Measurements from ENCODE around the gene APLP2. TPM values are rescaled to one million over a fixed set of nuclear protein-coding genes. Genes with fewer than 3 reads are reported as not detected.
"Not testable (repeated sequence)": the region's sequence is repeated elsewhere in the genome, so short reads cannot be mapped to it uniquely, and the experiment has no call there.

APLP2 gene
- polyA plus RNA-seq, 1 donor from 2014 or later: 226 TPM

DNA sequence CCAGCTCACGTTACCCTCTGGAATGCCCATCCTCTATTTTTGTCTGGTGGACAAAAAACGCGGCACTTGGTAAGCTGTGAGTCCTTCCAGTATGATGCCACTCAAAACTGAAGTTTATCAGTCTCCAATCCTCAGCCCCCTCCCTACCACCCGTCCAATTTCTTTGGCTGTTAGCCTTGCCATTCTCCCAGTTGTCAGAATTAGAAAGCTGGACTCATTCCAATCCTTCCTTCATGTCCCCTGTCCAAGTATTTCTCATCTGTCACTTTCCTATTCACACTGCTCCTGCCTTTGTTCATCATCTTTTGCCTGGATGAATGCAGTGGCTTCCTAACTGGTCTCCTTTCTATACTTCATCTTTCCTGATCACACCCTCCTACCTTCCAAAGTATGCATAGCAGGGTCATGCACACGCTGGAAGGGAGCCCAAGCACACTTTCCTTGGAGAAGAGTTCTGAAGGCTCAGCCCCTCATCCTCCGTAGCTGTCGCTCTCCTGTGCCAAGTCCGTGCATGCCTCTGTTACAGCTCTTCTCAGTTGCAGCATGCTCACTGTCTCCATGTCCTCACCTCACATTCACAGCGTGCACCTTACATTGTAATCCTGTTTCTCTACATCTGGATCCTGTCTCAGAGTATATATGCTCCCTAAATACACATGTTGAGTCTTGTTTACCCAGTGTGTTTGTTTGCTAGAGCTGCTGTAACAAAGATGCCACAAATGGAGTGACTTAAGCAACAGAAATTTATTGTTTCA, 19.4 kb downstream of the APLP2 start:
- TF ChIP-seq, protein P1, sequence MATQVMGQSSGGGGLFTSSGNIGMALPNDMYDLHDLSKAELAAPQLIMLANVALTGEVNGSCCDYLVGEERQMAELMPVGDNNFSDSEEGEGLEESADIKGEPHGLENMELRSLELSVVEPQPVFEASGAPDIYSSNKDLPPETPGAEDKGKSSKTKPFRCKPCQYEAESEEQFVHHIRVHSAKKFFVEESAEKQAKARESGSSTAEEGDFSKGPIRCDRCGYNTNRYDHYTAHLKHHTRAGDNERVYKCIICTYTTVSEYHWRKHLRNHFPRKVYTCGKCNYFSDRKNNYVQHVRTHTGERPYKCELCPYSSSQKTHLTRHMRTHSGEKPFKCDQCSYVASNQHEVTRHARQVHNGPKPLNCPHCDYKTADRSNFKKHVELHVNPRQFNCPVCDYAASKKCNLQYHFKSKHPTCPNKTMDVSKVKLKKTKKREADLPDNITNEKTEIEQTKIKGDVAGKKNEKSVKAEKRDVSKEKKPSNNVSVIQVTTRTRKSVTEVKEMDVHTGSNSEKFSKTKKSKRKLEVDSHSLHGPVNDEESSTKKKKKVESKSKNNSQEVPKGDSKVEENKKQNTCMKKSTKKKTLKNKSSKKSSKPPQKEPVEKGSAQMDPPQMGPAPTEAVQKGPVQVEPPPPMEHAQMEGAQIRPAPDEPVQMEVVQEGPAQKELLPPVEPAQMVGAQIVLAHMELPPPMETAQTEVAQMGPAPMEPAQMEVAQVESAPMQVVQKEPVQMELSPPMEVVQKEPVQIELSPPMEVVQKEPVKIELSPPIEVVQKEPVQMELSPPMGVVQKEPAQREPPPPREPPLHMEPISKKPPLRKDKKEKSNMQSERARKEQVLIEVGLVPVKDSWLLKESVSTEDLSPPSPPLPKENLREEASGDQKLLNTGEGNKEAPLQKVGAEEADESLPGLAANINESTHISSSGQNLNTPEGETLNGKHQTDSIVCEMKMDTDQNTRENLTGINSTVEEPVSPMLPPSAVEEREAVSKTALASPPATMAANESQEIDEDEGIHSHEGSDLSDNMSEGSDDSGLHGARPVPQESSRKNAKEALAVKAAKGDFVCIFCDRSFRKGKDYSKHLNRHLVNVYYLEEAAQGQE (IDR thresholded peaks at IDR 0.05; ENCODE audit: borderline replicate concordance): no peak
- TF ChIP-seq EP300 (conservative IDR thresholded peaks at IDR 0.05; ENCODE audit: poor library complexity, severe bottlenecking) (no peak), SMC3 (conservative IDR thresholded peaks at IDR 0.05; ENCODE audit: poor library complexity) (no peak), RAD21 (conservative IDR thresholded peaks at IDR 0.05) (no peak), TAF1 (IDR thresholded peaks at IDR 0.05; ENCODE audit: low read depth) (no peak), EZH2 (IDR thresholded peaks at IDR 0.05; ENCODE audit: borderline replicate concordance, insufficient read depth, low read length, poor library complexity, severe bottlenecking) (no peak), MXI1 (conservative IDR thresholded peaks at IDR 0.05; ENCODE audit: poor library complexity, severe bottlenecking) (no peak), POLR2AphosphoS5 (IDR thresholded peaks at IDR 0.05) (no peak)
- TF ChIP-seq, protein P2, sequence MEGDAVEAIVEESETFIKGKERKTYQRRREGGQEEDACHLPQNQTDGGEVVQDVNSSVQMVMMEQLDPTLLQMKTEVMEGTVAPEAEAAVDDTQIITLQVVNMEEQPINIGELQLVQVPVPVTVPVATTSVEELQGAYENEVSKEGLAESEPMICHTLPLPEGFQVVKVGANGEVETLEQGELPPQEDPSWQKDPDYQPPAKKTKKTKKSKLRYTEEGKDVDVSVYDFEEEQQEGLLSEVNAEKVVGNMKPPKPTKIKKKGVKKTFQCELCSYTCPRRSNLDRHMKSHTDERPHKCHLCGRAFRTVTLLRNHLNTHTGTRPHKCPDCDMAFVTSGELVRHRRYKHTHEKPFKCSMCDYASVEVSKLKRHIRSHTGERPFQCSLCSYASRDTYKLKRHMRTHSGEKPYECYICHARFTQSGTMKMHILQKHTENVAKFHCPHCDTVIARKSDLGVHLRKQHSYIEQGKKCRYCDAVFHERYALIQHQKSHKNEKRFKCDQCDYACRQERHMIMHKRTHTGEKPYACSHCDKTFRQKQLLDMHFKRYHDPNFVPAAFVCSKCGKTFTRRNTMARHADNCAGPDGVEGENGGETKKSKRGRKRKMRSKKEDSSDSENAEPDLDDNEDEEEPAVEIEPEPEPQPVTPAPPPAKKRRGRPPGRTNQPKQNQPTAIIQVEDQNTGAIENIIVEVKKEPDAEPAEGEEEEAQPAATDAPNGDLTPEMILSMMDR (IDR thresholded peaks at IDR 0.05; ENCODE audit: poor library complexity, severe bottlenecking): no peak
- Histone ChIP-seq H3K79me2 (replicated peaks; ENCODE audit: insufficient read depth, low read length) (peaks cover 63% of the 10 kb centered on the region), H3K9ac (ENCODE audit: low read length) (no peak overlapping the region), H3K36me3 (ENCODE audit: insufficient read depth, low read length) (no peaks in the 10 kb centered on the region), H3K9me3 (ENCODE audit: low read length) (no peaks in the 10 kb centered on the region), H4K20me1 (ENCODE audit: insufficient read depth) (peaks cover 4% of the 10 kb centered on the region), H3K4me3 (ENCODE audit: low read length) (no peak overlapping the region), H3K4me2 (ENCODE audit: low read length) (no peak overlapping the region), H2AFZ (ENCODE audit: low read depth, low read length) (no peak overlapping the region), H3K9me2 (ENCODE audit: insufficient read depth, low read length) (no peaks in the 10 kb centered on the region), H3F3A (ENCODE audit: insufficient read depth, low read length, poor library complexity, severe bottlenecking) (no peaks in the 10 kb centered on the region), H3K27me3 (ENCODE audit: insufficient read depth, low read depth, low read length) (no peaks in the 10 kb centered on the region), H3K27ac (ENCODE audit: low read length) (no peak overlapping the region)

DNA sequence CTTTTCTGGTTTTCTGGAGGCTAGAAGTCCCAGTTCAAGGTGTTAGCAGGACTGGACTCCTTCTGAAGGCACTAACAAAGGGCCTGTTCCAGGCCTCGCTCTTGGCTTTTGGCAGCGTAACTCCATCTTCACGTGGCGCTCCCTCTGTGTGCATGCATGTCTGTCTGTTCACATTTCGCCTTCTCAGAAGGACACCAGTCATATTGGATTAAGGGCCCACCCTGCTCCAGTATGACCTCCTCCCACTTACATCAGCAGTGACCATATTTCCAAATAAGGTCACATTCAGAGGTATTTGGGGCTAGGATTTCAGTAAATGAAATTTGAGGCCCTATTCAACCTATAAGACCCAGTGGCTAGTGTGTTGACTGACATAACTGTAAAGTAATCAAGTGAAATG, 20.0 kb downstream of the APLP2 start:
- H3K9me2 ChIP-seq (ENCODE audit: insufficient read depth, low read length): no peaks in the 10 kb centered on the region
- peaks cover 63% of the 10 kb centered on the region for H3K79me2 ChIP-seq (replicated peaks; ENCODE audit: insufficient read depth, low read length)
- peaks cover 4% of the 10 kb centered on the region for H4K20me1 ChIP-seq (ENCODE audit: insufficient read depth)
- no peak overlapping the region for H3K27ac ChIP-seq (ENCODE audit: low read length)
- H2AFZ ChIP-seq (ENCODE audit: low read depth, low read length): no peak overlapping the region
- no peaks in the 10 kb centered on the region for H3K36me3 ChIP-seq (ENCODE audit: insufficient read depth, low read length)
- H3F3A ChIP-seq (ENCODE audit: insufficient read depth, low read length, poor library complexity, severe bottlenecking): no peaks in the 10 kb centered on the region
- H3K9ac ChIP-seq (ENCODE audit: low read length): no peak overlapping the region
- TF ChIP-seq EP300 (conservative IDR thresholded peaks at IDR 0.05; ENCODE audit: poor library complexity, severe bottlenecking): no peak
- TF ChIP-seq, protein P1 (IDR thresholded peaks at IDR 0.05; ENCODE audit: borderline replicate concordance): no peak
- TF ChIP-seq EZH2 (IDR thresholded peaks at IDR 0.05; ENCODE audit: borderline replicate concordance, insufficient read depth, low read length, poor library complexity, severe bottlenecking): no peak
- TF ChIP-seq, protein P2 (IDR thresholded peaks at IDR 0.05; ENCODE audit: poor library complexity, severe bottlenecking): no peak
- no peak for TF ChIP-seq POLR2AphosphoS5 (IDR thresholded peaks at IDR 0.05)
- no peak for TF ChIP-seq TAF1 (IDR thresholded peaks at IDR 0.05; ENCODE audit: low read depth)
- no peak for TF ChIP-seq SMC3 (conservative IDR thresholded peaks at IDR 0.05; ENCODE audit: poor library complexity)
- H3K27me3 ChIP-seq (ENCODE audit: insufficient read depth, low read depth, low read length): no peaks in the 10 kb centered on the region
- H3K9me3 ChIP-seq (ENCODE audit: low read length): no peaks in the 10 kb centered on the region
- no peak overlapping the region for H3K4me2 ChIP-seq (ENCODE audit: low read length)
- H3K4me3 ChIP-seq (ENCODE audit: low read length): no peak overlapping the region

DNA sequence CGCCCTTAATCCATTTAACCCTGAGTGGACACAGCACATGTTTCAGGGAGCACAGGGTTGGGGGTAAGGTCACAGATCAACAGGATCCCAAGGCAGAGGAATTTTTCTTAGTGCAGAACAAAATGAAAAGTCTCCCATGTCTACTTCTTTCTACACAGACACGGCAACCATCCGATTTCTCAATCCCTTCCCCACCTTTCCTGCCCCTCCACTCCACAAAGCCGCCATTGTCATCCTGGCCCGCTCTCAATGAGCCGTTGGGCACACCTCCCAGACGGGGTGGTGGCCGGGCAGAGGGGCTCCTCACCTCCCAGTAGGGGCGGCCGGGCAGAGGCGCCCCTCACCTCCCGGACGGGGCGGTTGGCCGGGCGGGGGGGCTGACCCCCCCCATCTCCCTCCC, 20.8 kb downstream of the APLP2 start:
- H3K4me3 ChIP-seq (ENCODE audit: low read length); H3K36me3 ChIP-seq (ENCODE audit: insufficient read depth, low read length); H3K4me2 ChIP-seq (ENCODE audit: low read length); H3K9me2 ChIP-seq (ENCODE audit: insufficient read depth, low read length); H3K27me3 ChIP-seq (ENCODE audit: insufficient read depth, low read depth, low read length); H3K9me3 ChIP-seq (ENCODE audit: low read length); H3K9ac ChIP-seq (ENCODE audit: low read length); H3K27ac ChIP-seq (ENCODE audit: low read length); H4K20me1 ChIP-seq (ENCODE audit: insufficient read depth); H2AFZ ChIP-seq (ENCODE audit: low read depth, low read length); H3F3A ChIP-seq (ENCODE audit: insufficient read depth, low read length, poor library complexity, severe bottlenecking): not testable (repeated sequence)
- peaks cover 63% of the 10 kb centered on the region for H3K79me2 ChIP-seq (replicated peaks; ENCODE audit: insufficient read depth, low read length)

All from neural cell (in vitro differentiated cells).